HG02884 (cell line): Measurements from ENCODE around the gene CTNS.
"Not testable (repeated sequence)": the region's sequence is repeated elsewhere in the genome, so short reads cannot be mapped to it uniquely, and the experiment has no call there.

ENCODE experiments used
- ATAC-seq: cut with Tn5 transposase; IDR thresholded peaks from one replicate; pipeline ENCODE4 v1.9.1; 2021; ENCODE audit warnings: mild to moderate bottlenecking, moderate library complexity; ENCODE audit not compliant: unreplicated experiment

Gene CTNS

GRCh38 chr17:3681565-3681964 lies 45.0 kb downstream of the CTNS start:
- no peak for ATAC-seq

DNA sequence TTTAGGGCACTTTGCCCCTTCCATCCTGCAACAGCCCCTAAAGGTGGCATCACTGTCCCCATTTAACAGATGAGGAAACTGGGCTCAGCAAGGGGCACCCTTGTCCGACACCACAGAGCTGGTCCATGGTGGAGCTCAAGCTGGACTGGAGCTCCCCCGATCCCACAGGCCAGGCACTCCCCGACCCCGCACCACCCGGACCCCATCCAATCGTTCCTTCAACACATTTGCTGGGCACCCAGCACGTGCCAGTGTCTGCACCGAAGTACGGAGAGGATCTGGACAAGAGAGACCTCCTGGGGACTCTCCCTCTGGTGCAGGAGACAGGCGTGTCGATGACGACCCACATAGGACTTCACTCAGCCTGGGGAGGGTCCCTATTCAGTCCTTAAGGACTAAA lies 45.5 kb downstream of the CTNS start:
- ATAC-seq, result no peak

- no peak for ATAC-seq
Observed at GRCh38 chr17:3683054-3683511, 46.5 kb downstream of the CTNS start.

- ATAC-seq, result no peak
Observed at GRCh38 chr17:3685174-3685573, 48.6 kb downstream of the CTNS start.

DNA sequence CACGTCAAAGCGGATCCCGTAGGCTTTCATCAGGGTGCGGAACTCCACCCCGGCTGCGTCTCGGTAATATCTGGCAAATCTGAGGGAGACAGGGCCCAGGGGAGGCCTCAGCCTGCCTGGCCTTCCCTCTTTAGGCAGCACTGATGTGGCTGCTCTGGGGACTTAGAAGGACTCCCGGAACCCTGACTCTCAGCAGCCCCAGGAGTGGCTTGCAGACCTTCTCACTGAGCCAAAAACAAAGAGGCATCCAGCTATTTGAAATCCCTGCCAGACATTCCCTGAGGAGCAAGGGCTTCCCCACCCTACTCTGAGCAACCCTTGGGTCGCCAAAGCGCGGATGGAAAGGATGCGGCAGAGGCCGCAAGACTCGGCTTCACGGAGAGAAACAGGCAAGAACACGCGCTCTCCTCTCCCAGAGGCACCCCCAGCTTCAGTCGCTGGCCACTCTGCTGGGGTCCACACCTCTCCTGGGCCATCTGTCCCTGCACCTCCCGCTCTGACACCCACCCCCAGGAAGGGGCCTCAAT lies 51.5 kb downstream of the CTNS start:
- no peak for ATAC-seq

- no peak for ATAC-seq
Observed at GRCh38 chr17:3688852-3689261, 52.3 kb downstream of the CTNS start.

GRCh38 chr17:3689262-3690093 lies 52.9 kb downstream of the CTNS start:
- ATAC-seq, result no peak

- ATAC-seq, result no peak
Observed at GRCh38 chr17:3690094-3690715, 53.6 kb downstream of the CTNS start.

GRCh38 chr17:3691617-3692067 lies 55.1 kb downstream of the CTNS start:
- no peak for ATAC-seq

DNA sequence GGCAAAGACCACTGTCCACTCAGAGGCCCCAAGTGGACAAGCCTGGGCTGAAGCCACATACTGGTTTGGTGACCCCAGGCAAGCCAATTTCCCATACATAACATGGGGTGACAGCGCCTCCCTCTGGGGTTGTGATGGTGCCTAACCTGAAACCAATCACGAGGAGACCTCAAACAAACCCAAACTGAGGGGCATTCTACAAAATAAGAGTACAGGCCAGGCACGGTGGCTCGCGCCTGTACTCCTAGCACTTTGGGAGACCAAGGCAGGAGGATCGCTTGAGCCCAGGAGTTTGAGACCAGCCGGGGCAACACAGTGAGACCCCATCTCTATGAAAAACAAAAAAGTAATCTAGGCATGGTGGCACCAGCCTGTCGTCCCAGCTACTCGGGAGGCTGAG lies 55.8 kb downstream of the CTNS start:
- no peak for ATAC-seq

DNA sequence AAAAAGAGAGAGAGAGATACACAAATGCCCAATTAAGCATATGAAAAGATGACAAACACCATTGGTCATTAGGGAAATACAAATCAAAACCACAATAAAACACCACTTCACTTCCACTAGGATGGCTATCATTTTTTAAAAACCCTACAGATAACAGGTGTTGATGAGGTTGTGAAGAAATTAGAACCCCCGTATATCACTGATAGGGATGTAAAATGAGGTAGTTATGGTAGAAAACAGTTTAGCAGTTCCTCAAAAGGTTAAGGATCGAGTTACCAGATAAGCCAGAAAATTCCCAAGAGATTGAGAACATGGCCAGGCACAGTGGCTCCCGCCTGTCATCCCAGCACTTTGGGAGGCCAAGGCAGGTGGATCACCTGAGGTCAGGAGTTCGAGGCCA lies 56.6 kb downstream of the CTNS start:
- no peak for ATAC-seq

DNA sequence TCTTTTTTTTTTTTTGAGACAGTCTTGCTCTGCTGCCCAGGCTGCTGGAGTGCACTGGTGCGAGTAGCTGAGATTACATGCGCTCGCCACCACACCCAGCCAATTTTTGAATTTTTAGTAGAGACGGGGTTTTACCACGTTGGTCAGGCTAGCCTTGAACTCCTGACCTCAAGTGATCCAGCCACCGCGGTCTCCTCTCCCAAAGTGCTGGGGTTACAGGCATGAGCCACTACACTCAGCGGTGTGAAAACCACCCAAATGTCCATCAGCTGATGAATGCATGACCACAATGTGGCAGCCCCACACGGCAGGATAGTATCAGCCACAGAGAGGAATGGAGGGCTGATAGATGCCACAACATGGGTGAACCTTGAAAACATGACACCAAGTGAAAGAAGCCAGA lies 57.3 kb downstream of the CTNS start:
- no peak for ATAC-seq

- no peak for ATAC-seq
Observed at GRCh38 chr17:3695129-3695722, 58.7 kb downstream of the CTNS start.

DNA sequence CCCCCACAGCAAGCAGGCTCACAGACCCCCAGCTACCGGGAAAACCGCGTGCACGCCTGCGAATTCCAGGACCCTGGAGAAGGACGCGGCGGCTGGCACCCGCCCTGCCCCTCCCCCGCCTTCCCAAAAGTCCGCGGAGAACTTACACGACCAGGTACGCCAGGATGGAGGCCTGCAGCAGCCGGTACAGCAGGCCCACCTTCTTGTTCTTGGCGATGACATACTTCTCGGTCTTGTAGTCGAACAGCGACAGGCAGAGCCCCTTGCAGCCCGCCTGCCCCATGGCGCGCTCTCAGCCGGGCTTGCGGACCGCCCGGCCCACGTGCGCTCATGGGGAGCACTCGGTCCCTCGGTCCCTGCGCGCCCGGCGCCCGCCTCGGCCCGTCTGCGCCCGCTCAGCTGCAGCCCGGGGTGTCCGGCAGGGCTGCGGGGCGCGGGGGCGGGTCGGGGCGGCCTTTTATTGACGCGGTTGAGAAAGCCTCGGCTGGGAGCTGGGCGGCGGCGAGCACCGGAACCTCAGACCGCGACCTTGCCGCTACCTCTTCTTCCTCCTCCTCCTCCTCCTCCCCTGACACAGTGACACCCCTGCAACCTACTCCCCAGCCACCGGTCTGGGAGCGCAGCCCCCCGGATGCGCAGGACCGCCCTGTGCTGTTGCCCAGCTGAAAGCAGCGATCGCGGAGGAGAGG lies 59.3 kb downstream of the CTNS start, which contains the start of gene P2RX5:
TSS of gene P2RX5 (minus strand) at position 433 of the 689 bp plus-strand sequence. CDS start at position 283, 150 bp downstream.
- no peak for ATAC-seq

- ATAC-seq, result no peak
Observed at GRCh38 chr17:3697103-3697476, 60.5 kb downstream of the CTNS start.

GRCh38 chr17:3698139-3698538 lies 61.6 kb downstream of the CTNS start:
- ATAC-seq, result no peak

- no peak for ATAC-seq
Observed at GRCh38 chr17:3699951-3700350, 63.4 kb downstream of the CTNS start.

DNA sequence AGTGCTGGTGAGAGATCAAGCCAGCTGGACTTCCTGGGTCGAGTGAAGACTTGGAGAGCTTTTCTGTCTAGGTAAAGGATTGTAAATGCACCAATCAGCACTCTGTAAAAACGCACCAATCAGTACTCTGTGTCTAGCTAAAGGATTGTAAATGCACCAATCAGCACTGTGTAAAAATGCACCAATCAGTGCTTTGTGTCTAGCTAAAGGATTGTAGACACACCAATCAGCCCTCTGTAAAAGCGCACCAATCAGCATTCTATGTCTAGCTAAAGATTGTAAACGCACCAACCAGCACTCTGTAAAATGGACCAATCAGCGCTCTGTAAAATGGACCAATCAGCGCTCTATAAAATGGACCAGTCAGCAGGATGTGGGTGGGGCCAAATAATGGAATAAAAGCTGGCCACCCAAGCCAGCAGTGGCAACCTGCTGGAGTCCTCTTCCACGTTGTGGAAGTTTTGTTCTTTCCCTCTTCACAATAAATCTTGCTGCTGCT lies 65.5 kb downstream of the CTNS start:
- ATAC-seq, result not testable (repeated sequence)

- no peak for ATAC-seq
Observed at GRCh38 chr17:3704931-3705717, 68.6 kb downstream of the CTNS start.

GRCh38 chr17:3705718-3705984 lies 69.1 kb downstream of the CTNS start:
- not testable (repeated sequence) for ATAC-seq
